GM18505 (cell line): ENCODE results near the gene GALNTL6.

Experiments used
- ATAC-seq: cut with Tn5 transposase; IDR thresholded peaks from one replicate; pipeline ENCODE4 v1.9.1; 2021; ENCODE audit not compliant: unreplicated experiment
- POLR2A ChIP-seq: IDR thresholded peaks from 4 replicates; pipeline ENCODE4 v1.6.1; 2011; ENCODE audit warnings: borderline replicate concordance; ENCODE audit not compliant: insufficient read depth, insufficient read length; ENCODE audit errors: extremely low read depth

The GALNTL6 gene

GRCh38 chr4:172666711-172667368 is 853.6 kb downstream of the GALNTL6 start:
- no peak for TF ChIP-seq POLR2A
- no peak for ATAC-seq

DNA sequence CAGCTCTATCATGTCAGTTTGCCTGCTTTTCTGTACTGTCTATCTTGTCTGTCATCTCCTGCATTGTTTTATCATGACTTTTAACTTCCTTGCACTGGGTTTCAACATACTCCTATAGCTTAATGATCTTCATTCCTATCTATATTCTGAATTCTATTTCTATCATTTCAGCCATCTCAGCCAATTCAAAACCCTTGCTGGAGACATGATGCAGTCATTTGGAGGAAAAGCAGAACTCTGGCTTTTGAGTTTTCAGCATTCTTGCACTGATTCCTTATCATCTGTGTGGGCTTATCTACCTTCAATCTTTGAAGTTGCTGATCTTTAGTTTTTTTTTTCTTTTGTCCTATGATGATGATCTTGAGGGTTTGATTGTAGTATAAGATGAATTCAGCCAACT is 861.6 kb downstream of the GALNTL6 start:
- TF ChIP-seq POLR2A, result no peak
- ATAC-seq, result no peak

GRCh38 chr4:172675232-172675631 is 862.0 kb downstream of the GALNTL6 start:
- no peak for ATAC-seq
- no peak for TF ChIP-seq POLR2A

DNA sequence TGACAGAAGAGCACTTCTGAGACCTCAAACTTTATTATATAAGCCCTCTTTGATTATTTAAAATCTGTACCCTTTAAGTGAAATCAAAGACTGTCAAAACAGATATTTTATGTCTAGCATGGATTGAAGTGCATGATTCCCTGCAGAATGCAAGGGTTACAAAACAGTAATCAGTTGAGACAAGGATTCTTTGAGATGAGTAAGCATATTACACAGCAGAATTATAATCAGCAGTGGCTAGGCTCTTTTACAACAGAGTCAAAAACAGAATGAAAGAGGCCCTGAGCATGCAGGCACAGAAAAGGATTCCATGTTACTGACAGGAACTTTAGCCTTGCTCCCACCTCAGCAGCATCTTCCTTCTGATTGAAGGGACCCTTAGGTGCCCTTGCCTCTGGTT is 867.5 kb downstream of the GALNTL6 start:
- no peak for ATAC-seq
- TF ChIP-seq POLR2A, result no peak

DNA sequence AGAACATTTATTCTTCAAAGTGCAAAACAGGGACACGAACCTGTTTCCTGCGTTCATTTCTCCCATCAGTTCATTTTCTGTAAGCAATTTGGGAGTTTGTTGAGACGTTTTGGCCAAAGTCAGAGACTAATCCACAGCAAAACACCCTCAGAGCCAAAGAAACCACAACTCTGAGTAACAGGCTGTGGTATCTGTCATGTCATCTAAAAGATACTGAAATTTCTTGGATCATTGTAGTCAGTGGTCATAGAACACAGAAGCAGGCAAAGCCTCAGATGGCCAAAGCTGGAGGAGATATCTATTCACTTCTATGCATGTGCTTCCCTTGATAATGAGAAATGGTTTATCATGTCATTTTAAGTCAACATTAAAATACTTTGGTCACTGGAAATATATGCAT is 869.8 kb downstream of the GALNTL6 start:
- no peak for TF ChIP-seq POLR2A
- no peak for ATAC-seq

GRCh38 chr4:172686021-172686420 is 872.8 kb downstream of the GALNTL6 start:
- TF ChIP-seq POLR2A, result no peak
- no peak for ATAC-seq

- no peak for ATAC-seq
- TF ChIP-seq POLR2A, result no peak
Measured at GRCh38 chr4:172688534-172688933, 875.3 kb downstream of the GALNTL6 start.

GRCh38 chr4:172691552-172691951 is 878.3 kb downstream of the GALNTL6 start:
- ATAC-seq, result no peak
- TF ChIP-seq POLR2A, result no peak

- no peak for ATAC-seq
- no peak for TF ChIP-seq POLR2A
Measured at GRCh38 chr4:172692701-172693100, 879.5 kb downstream of the GALNTL6 start.

DNA sequence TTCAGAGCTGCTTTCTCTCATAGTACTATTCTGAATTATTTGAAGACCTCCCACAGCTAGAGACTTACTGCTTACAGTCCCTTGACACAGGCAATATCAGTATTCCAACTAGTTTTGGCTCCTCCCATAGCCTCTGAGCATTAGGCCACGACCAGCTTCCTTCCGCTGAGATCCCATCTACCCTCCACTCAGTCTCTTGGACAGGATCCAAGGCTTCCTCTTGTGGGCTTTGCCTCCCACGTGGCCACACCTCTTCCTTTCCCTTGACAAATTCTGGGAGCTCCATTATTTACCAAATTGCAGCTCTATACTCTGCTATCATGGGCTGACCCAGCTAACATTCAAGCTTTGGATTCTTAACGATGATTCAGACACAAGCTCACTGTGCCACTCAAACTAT is 885.1 kb downstream of the GALNTL6 start:
- TF ChIP-seq POLR2A, result no peak
- no peak for ATAC-seq

DNA sequence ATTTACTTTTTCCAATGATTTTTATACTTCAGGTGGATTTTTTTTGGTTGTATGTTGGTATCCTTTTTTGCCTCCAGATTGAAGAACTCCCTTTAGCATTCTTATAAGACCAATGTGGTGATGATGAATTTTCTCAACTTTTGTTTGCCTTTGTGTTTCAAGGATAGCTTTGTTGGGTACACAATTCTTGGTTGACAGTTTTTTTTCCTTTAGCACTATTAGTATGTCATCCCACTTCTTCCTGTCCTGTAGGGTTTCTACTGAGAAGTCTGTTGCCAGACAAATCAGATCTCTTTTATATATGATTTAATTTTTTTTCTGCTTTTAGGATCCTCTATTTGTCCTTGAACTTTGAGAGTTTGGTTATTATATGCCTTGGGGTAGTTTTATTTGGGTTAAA is 892.4 kb downstream of the GALNTL6 start:
- no peak for ATAC-seq
- TF ChIP-seq POLR2A, result no peak

GRCh38 chr4:172706000-172706399 is 892.8 kb downstream of the GALNTL6 start:
- TF ChIP-seq POLR2A, result no peak
- no peak for ATAC-seq

GRCh38 chr4:172707622-172708021 is 894.4 kb downstream of the GALNTL6 start:
- TF ChIP-seq POLR2A, result no peak
- ATAC-seq, result no peak

DNA sequence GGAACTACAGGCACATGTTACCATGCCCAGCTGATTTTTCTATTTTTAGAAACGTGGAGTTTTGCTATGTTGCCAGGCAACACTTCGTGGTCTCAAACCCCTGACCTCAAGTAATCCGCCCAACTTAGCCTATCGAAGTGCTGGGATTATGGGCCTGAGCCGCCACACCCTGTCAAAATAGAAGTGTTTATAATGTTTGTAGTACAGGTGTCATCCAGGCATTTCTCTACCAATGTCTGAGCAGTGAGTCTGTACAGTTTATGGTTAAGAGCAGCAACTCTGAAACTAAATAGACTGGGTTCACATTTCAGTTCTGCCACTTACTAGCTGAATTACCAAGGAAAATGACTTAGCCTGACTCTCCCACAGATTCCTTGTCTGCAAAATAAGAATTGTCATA is 895.0 kb downstream of the GALNTL6 start:
- TF ChIP-seq POLR2A, result no peak
- no peak for ATAC-seq

- ATAC-seq, result no peak
Measured at GRCh38 chr4:172709376-172709775, 896.2 kb downstream of the GALNTL6 start.

More at GRCh38 chr4:172709376-172709775, 896.2 kb downstream of the GALNTL6 start:
- no peak for TF ChIP-seq POLR2A
